Activated CD4-positive, alpha-beta T cell treated with anti-CD3 and anti-CD28 coated beads, Interleukin-2, amount 50 U/mL, for 24 hours (primary cell): ENCODE data around the gene FBLN1.

Source experiments
- DNase-seq, 2 donors: peaks; one replicate each; pipeline ENCODE4 v3.0.0-alpha.2; 2020; ENCODE audit warnings: low read depth in 1 of 2, low spot score in 1 of 2

Gene FBLN1

GRCh38 chr22:45631140-45631840, 128.6 kb downstream of the FBLN1 start:
- DNase-seq, result no peak

- no peak for DNase-seq
These were observed 129.2 kb downstream of the FBLN1 start for GRCh38 chr22:45631841-45632238.

- no peak for DNase-seq
These were observed 130.3 kb downstream of the FBLN1 start for GRCh38 chr22:45632791-45633515.

- DNase-seq, result no peak
These were observed 134.0 kb downstream of the FBLN1 start for GRCh38 chr22:45636683-45637082.

- DNase-seq, result no peak
These were observed 135.5 kb downstream of the FBLN1 start for GRCh38 chr22:45638197-45638596.

- no peak for DNase-seq
These were observed 136.4 kb downstream of the FBLN1 start for GRCh38 chr22:45638834-45639746.

GRCh38 chr22:45639747-45640102, 137.0 kb downstream of the FBLN1 start:
- no peak for DNase-seq

- no peak for DNase-seq
These were observed 137.7 kb downstream of the FBLN1 start for GRCh38 chr22:45640291-45640940.

GRCh38 chr22:45640941-45641621, 138.4 kb downstream of the FBLN1 start:
- no peak for DNase-seq

- DNase-seq, result no peak
These were observed 140.3 kb downstream of the FBLN1 start for GRCh38 chr22:45642986-45643385.

- no peak for DNase-seq
These were observed 142.0 kb downstream of the FBLN1 start for GRCh38 chr22:45644714-45645113.

GRCh38 chr22:45645150-45645525, 142.5 kb downstream of the FBLN1 start:
- DNase-seq, result no peak

GRCh38 chr22:45645526-45646414, 143.1 kb downstream of the FBLN1 start:
- peak; percentile 61 to 77 for DNase-seq

- DNase-seq, result no peak
These were observed 145.0 kb downstream of the FBLN1 start for GRCh38 chr22:45647532-45648225.

- no peak for DNase-seq
These were observed 145.8 kb downstream of the FBLN1 start for GRCh38 chr22:45648301-45649117.

- no peak for DNase-seq
These were observed 147.1 kb downstream of the FBLN1 start for GRCh38 chr22:45649809-45650208.

GRCh38 chr22:45650721-45651120, 148.0 kb downstream of the FBLN1 start:
- no peak for DNase-seq
